IPS-NIHi7 (cell line): ENCODE results near the gene NFRKB.

ENCODE experiments used
- DNase-seq: peaks from one replicate; pipeline ENCODE4 v3.0.0; 2012; ENCODE audit warnings: mixed read lengths; ENCODE audit errors: extremely low spot score

The NFRKB gene

GRCh38 chr11:129846508-129847335 lies 48.7 kb downstream of the NFRKB start:
- no peak for DNase-seq
